Measurements from ENCODE around the gene PAGR1. TPM values are rescaled to one million over a fixed set of nuclear protein-coding genes. Genes with fewer than 3 reads are reported as not detected.
A peak's percentile ranks its signal among the peaks of the same experiment; 100 is the strongest.
"Not testable (repeated sequence)": the region's sequence is repeated elsewhere in the genome, so short reads cannot be mapped to it uniquely, and the experiment has no call there.

Gene PAGR1
- total and polyA plus RNA-seq, 9 of the 15 experiments (the other 6 are each of a cell fraction or from before 2014, with no cell fraction given) = 1.4 to 58.2 (median 16.8) TPM

DNA sequence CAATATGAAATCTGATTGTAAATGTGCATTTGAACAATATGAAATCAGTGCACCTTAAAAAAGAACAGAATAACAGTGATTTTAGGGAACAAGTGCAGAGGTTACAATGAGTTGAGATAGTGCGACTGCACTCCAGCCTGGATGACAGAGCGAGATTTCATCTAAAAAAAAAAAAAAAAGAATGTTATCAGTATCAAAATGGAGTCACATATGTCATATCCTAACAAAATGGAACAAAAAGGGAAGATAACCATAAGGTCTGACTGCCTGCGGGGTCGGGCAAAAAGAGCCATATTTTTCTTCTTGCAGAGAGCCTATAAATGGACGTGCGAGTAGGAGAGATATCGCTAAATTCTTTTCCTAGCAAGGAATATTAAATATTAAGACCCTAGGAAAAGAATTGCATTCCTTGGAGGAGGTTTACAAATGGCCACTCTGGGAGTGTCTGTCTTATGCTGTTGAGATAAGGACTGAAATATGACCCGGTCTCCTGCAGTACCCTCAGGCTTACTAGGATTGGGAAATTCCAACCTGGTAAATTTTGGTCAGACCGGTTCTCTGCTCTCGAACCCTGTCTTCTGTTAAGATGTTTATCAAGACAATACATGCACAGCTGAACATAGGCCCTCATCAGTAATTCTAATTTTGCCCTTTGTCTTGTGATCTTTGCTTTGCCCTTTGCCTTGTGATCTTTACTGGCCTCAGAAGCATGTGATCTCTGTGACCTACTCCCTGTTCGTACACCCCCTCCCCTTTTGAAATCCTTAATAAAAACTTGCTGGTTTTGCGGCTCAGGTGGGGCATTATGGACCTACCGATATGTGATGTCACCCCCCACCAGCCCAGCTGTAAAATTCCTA, 32.6 kb upstream of the PAGR1 start (continued):
- TF ChIP-seq ZNF668 (CRISPR knock-in tag; IDR thresholded peaks at IDR 0.05) (peak; percentile 92), PTTG1 (tag; IDR thresholded peaks at IDR 0.05; ENCODE audit: low read depth) (peak; percentile 98), ZNF3 (CRISPR knock-in tag; IDR thresholded peaks at IDR 0.05) (peak; percentile 25; the same call in 1 of the 2 replicates), PHF21A (IDR thresholded peaks at IDR 0.05; ENCODE audit: borderline replicate concordance, low read depth) (peak; percentile 86; the same call in 1 of the 2 replicates), ZNF311 (CRISPR knock-in tag; IDR thresholded peaks at IDR 0.05) (peak; percentile 84), NR2C1 (tag; IDR thresholded peaks at IDR 0.05) (peak; percentile 83), ZBTB17 (CRISPR knock-in tag; IDR thresholded peaks at IDR 0.05) (peak; percentile 89), ZNF134 (CRISPR knock-in tag; conservative IDR thresholded peaks at IDR 0.05) (peak; percentile 77), TEAD1 (CRISPR knock-in tag; IDR thresholded peaks at IDR 0.05) (peak in 1 of 2 experiments; percentile 93; a peak in 2 of 4 replicates), NFE2L1 (tag; IDR thresholded peaks at IDR 0.05; ENCODE audit: borderline replicate concordance, low read depth) (peak; percentile 73), NFXL1 (CRISPR knock-in tag; IDR thresholded peaks at IDR 0.05) (peak; percentile 88), SOX6 (IDR thresholded peaks at IDR 0.05) (peak; percentile 77), HDAC2 (IDR thresholded peaks at IDR 0.05) (peak; percentile 88), ZNF583 (CRISPR knock-in tag; IDR thresholded peaks at IDR 0.05) (peak; percentile 94)
- TF ChIP-seq, protein P1, sequence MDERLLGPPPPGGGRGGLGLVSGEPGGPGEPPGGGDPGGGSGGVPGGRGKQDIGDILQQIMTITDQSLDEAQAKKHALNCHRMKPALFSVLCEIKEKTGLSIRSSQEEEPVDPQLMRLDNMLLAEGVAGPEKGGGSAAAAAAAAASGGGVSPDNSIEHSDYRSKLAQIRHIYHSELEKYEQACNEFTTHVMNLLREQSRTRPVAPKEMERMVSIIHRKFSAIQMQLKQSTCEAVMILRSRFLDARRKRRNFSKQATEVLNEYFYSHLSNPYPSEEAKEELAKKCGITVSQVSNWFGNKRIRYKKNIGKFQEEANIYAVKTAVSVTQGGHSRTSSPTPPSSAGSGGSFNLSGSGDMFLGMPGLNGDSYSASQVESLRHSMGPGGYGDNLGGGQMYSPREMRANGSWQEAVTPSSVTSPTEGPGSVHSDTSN (CRISPR knock-in tag; IDR thresholded peaks at IDR 0.05; ENCODE audit: low read depth) = not testable (repeated sequence)
- TF ChIP-seq, protein P1 (tag; conservative IDR thresholded peaks at IDR 0.05; ENCODE audit: low read depth) = peak; percentile 73
- TF ChIP-seq, protein P2, sequence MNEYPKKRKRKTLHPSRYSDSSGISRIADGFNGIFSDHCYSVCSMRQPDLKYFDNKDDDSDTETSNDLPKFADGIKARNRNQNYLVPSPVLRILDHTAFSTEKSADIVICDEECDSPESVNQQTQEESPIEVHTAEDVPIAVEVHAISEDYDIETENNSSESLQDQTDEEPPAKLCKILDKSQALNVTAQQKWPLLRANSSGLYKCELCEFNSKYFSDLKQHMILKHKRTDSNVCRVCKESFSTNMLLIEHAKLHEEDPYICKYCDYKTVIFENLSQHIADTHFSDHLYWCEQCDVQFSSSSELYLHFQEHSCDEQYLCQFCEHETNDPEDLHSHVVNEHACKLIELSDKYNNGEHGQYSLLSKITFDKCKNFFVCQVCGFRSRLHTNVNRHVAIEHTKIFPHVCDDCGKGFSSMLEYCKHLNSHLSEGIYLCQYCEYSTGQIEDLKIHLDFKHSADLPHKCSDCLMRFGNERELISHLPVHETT (CRISPR knock-in tag; conservative IDR thresholded peaks at IDR 0.05 in 1 of 2, IDR thresholded peaks at IDR 0.05 in 1 of 2) = peak in 1 of 2 experiments; percentile 96; a peak in 2 of 4 replicates
- TF ChIP-seq, protein P3, sequence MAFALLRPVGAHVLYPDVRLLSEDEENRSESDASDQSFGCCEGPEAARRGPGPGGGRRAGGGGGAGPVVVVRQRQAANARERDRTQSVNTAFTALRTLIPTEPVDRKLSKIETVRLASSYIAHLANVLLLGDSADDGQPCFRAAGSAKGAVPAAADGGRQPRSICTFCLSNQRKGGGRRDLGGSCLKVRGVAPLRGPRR (CRISPR knock-in tag; IDR thresholded peaks at IDR 0.05) = peak; percentile 92
- TF ChIP-seq, protein P4, sequence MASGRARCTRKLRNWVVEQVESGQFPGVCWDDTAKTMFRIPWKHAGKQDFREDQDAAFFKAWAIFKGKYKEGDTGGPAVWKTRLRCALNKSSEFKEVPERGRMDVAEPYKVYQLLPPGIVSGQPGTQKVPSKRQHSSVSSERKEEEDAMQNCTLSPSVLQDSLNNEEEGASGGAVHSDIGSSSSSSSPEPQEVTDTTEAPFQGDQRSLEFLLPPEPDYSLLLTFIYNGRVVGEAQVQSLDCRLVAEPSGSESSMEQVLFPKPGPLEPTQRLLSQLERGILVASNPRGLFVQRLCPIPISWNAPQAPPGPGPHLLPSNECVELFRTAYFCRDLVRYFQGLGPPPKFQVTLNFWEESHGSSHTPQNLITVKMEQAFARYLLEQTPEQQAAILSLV (tag; IDR thresholded peaks at IDR 0.05) = peak; percentile 82
- not testable (repeated sequence) for TF ChIP-seq NR2C1 (IDR thresholded peaks at IDR 0.05)
- TF ChIP-seq, protein P5, sequence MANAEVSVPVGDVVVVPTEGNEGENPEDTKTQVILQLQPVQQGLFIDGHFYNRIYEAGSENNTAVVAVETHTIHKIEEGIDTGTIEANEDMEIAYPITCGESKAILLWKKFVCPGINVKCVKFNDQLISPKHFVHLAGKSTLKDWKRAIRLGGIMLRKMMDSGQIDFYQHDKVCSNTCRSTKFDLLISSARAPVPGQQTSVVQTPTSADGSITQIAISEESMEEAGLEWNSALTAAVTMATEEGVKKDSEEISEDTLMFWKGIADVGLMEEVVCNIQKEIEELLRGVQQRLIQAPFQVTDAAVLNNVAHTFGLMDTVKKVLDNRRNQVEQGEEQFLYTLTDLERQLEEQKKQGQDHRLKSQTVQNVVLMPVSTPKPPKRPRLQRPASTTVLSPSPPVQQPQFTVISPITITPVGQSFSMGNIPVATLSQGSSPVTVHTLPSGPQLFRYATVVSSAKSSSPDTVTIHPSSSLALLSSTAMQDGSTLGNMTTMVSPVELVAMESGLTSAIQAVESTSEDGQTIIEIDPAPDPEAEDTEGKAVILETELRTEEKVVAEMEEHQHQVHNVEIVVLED (CRISPR knock-in tag; IDR thresholded peaks at IDR 0.05) = peak; percentile 79

Data from K562 (cell line).